Measurements from ENCODE around the gene SIGLEC8. TPM values are rescaled to one million over a fixed set of nuclear protein-coding genes. Genes with fewer than 3 reads are reported as not detected.

Gene SIGLEC8
- total RNA-seq, 1 donor from 2014 or later, result not detected

- Mint-ChIP-seq H3K4me1 (no peaks in the 10 kb centered on the region), H3K27me3 (ENCODE audit: low read depth) (peaks cover 82% of the 10 kb centered on the region), H3K27ac (ENCODE audit: unreplicated experiment) (no peak overlapping the region), H3K9me3 (no peaks in the 10 kb centered on the region), H3K36me3 (ENCODE audit: low read depth) (no peaks in the 10 kb centered on the region), H3K4me3 (no peak overlapping the region)
- no peak for DNase-seq (ENCODE audit: low read depth, low spot score)
- no peak for TF ChIP-seq CTCF (conservative IDR thresholded peaks at IDR 0.05)
These were observed 14.4 kb upstream of the SIGLEC8 start for GRCh38 chr19:51472607-51473006.

GRCh38 chr19:51471527-51471926 is 13.3 kb upstream of the SIGLEC8 start:
- Mint-ChIP-seq H3K9me3 (no peaks in the 10 kb centered on the region), H3K4me1 (no peaks in the 10 kb centered on the region), H3K27ac (ENCODE audit: unreplicated experiment) (no peak overlapping the region), H3K27me3 (ENCODE audit: low read depth) (peaks cover 86% of the 10 kb centered on the region), H3K36me3 (ENCODE audit: low read depth) (no peaks in the 10 kb centered on the region), H3K4me3 (no peak overlapping the region)
- no peak for DNase-seq (ENCODE audit: low read depth, low spot score)
- TF ChIP-seq CTCF (conservative IDR thresholded peaks at IDR 0.05), result no peak

GRCh38 chr19:51470966-51471365 is 12.7 kb upstream of the SIGLEC8 start:
- no peak overlapping the region for H3K4me3 Mint-ChIP-seq
- no peak overlapping the region for H3K27ac Mint-ChIP-seq (ENCODE audit: unreplicated experiment)
- H3K36me3 Mint-ChIP-seq (ENCODE audit: low read depth), result no peaks in the 10 kb centered on the region
- TF ChIP-seq CTCF (conservative IDR thresholded peaks at IDR 0.05), result no peak
- no peak for DNase-seq (ENCODE audit: low read depth, low spot score)
- peaks cover 86% of the 10 kb centered on the region for H3K27me3 Mint-ChIP-seq (ENCODE audit: low read depth)
- no peaks in the 10 kb centered on the region for H3K9me3 Mint-ChIP-seq
- H3K4me1 Mint-ChIP-seq, result no peaks in the 10 kb centered on the region

- H3K36me3 Mint-ChIP-seq (ENCODE audit: low read depth), result no peaks in the 10 kb centered on the region
- H3K27ac Mint-ChIP-seq (ENCODE audit: unreplicated experiment), result no peak overlapping the region
- H3K9me3 Mint-ChIP-seq, result no peaks in the 10 kb centered on the region
- no peak overlapping the region for H3K4me3 Mint-ChIP-seq
- peaks cover 86% of the 10 kb centered on the region for H3K27me3 Mint-ChIP-seq (ENCODE audit: low read depth)
- H3K4me1 Mint-ChIP-seq, result no peaks in the 10 kb centered on the region
- no peak for DNase-seq (ENCODE audit: low read depth, low spot score)
- TF ChIP-seq CTCF (conservative IDR thresholded peaks at IDR 0.05), result no peak
These were observed 11.4 kb upstream of the SIGLEC8 start for GRCh38 chr19:51469629-51470028.

GRCh38 chr19:51469162-51469561 is 10.9 kb upstream of the SIGLEC8 start:
- no peak for DNase-seq (ENCODE audit: low read depth, low spot score)
- Mint-ChIP-seq H3K9me3 (no peaks in the 10 kb centered on the region), H3K27me3 (ENCODE audit: low read depth) (peaks cover 85% of the 10 kb centered on the region), H3K4me3 (no peak overlapping the region), H3K36me3 (ENCODE audit: low read depth) (no peaks in the 10 kb centered on the region), H3K27ac (ENCODE audit: unreplicated experiment) (no peak overlapping the region), H3K4me1 (no peaks in the 10 kb centered on the region)
- TF ChIP-seq CTCF (conservative IDR thresholded peaks at IDR 0.05), result no peak

GRCh38 chr19:51468545-51468920 is 10.3 kb upstream of the SIGLEC8 start:
- Mint-ChIP-seq H3K4me1 (no peaks in the 10 kb centered on the region), H3K27me3 (ENCODE audit: low read depth) (peaks cover 84% of the 10 kb centered on the region), H3K9me3 (no peaks in the 10 kb centered on the region), H3K27ac (ENCODE audit: unreplicated experiment) (no peak overlapping the region), H3K4me3 (no peak overlapping the region), H3K36me3 (ENCODE audit: low read depth) (no peaks in the 10 kb centered on the region)
- DNase-seq (ENCODE audit: low read depth, low spot score), result no peak
- no peak for TF ChIP-seq CTCF (conservative IDR thresholded peaks at IDR 0.05)

Measured in neural crest cell (in vitro differentiated cells).